Astrocyte of the spinal cord (primary cell): Measurements from ENCODE around the gene SYNC.
"Not testable (repeated sequence)": the region's sequence is repeated elsewhere in the genome, so short reads cannot be mapped to it uniquely, and the experiment has no call there.

ENCODE experiments used
- DNase-seq: peaks from one replicate; pipeline ENCODE4 v3.0.0; 2011; ENCODE audit warnings: low read depth, low spot score
- H3K4me3 ChIP-seq: 2 replicates; pipeline ENCODE4 v1.5.1; 2011; ENCODE audit warnings: low read depth, mild to moderate bottlenecking, low read length, moderate library complexity
- in situ Hi-C: cut with HindIII; loops from 2 replicates; pipeline ENCODE4 v1.10.0; 2017; ENCODE audit warnings: low sequenced_read_pairs
- TF ChIP-seq, protein P1 (sequence below): IDR thresholded peaks from 2 replicates; pipeline ENCODE4 v1.5.1; 2012; ENCODE audit warnings: low read depth, mild to moderate bottlenecking, low read length, inconsistent platforms

The SYNC gene

DNA sequence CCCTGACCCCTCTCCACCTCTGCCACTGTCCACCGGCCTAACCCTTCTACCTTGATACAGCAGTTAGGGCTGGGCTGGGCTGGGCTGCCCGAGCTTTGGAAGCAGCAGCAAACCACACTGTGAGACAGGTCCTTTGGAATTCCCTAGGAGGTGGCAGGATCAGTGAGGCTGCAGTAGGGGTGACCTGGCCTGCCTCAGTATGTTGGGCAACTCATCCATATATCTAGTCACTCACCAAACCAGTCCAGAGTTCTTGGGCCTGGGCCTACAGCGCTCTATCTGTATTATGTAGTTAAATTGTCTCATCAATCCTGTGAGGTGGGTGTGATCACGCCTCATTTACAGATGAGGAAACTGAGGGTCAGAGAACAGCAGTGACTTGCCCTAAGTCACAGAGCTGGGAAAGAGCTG, 13.3 kb upstream of the SYNC start:
- DNase-seq: no peak
- H3K4me3 ChIP-seq: no peak overlapping the region
- in situ Hi-C loops: no loop called here
- TF ChIP-seq, protein P1, sequence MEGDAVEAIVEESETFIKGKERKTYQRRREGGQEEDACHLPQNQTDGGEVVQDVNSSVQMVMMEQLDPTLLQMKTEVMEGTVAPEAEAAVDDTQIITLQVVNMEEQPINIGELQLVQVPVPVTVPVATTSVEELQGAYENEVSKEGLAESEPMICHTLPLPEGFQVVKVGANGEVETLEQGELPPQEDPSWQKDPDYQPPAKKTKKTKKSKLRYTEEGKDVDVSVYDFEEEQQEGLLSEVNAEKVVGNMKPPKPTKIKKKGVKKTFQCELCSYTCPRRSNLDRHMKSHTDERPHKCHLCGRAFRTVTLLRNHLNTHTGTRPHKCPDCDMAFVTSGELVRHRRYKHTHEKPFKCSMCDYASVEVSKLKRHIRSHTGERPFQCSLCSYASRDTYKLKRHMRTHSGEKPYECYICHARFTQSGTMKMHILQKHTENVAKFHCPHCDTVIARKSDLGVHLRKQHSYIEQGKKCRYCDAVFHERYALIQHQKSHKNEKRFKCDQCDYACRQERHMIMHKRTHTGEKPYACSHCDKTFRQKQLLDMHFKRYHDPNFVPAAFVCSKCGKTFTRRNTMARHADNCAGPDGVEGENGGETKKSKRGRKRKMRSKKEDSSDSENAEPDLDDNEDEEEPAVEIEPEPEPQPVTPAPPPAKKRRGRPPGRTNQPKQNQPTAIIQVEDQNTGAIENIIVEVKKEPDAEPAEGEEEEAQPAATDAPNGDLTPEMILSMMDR: no peak

GRCh38 chr1:32714277-32714676, 11.7 kb upstream of the SYNC start:
- in situ Hi-C loops: no loop called here
- TF ChIP-seq, protein P1: no peak
- no peak overlapping the region for H3K4me3 ChIP-seq
- no peak for DNase-seq

DNA sequence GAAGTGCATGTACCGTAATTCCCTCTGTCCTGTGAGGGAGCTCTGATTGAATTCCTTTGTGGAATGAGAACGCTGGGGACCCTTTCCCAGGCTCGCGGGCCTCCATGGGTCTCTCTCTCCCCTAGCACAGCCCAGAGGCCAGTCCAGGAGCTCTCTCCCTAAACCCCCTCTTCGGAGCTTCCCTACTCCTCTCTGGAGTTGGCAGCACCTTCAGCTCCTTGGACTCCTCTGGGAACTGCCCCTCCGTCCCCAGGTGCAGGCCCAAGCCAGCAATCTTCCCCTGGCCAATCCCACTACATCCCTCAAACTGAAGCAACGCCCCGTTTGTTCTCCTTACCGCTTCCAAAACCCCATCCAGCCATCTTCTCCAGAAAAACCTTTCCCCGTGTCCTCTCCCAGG, 10.5 kb upstream of the SYNC start:
- no peak overlapping the region for H3K4me3 ChIP-seq
- in situ Hi-C loops: no loop called here
- TF ChIP-seq, protein P1: no peak
- DNase-seq: no peak

- in situ Hi-C loops, DNase-seq, H3K4me3 ChIP-seq: not testable (repeated sequence)
Measured at GRCh38 chr1:32711221-32711620, 8.7 kb upstream of the SYNC start.

GRCh38 chr1:32709476-32709875, 6.9 kb upstream of the SYNC start:
- H3K4me3 ChIP-seq: no peak overlapping the region
- in situ Hi-C loops: no loop called here
- DNase-seq: no peak
- TF ChIP-seq, protein P1: peak; percentile 3

- DNase-seq: no peak
- in situ Hi-C loops: no loop called here
- H3K4me3 ChIP-seq: no peak overlapping the region
- TF ChIP-seq, protein P1: no peak
Measured at GRCh38 chr1:32709075-32709474, 6.5 kb upstream of the SYNC start.

- in situ Hi-C loops: no loop called here
- H3K4me3 ChIP-seq: no peak overlapping the region
- DNase-seq: peak; percentile 13
- TF ChIP-seq, protein P1: no peak
Measured at GRCh38 chr1:32706491-32706890, 3.9 kb upstream of the SYNC start.
